OCI-M2 (cell line): Measurements from ENCODE around the gene SPATA3.
"Not testable (repeated sequence)": the region's sequence is repeated elsewhere in the genome, so short reads cannot be mapped to it uniquely, and the experiment has no call there.

Experiments used
- DNase-seq: peaks from one replicate; lab custom pipeline; 2025; ENCODE audit not compliant: unreplicated experiment; lab: John Stamatoyannopoulos, UW

The SPATA3 gene

GRCh38 chr2:231018184-231018583 lies 22.3 kb downstream of the SPATA3 start:
- no peak for DNase-seq

- DNase-seq = not testable (repeated sequence)
Observed at GRCh38 chr2:231025059-231025458, 29.1 kb downstream of the SPATA3 start.

GRCh38 chr2:231028889-231029288 lies 33.0 kb downstream of the SPATA3 start:
- no peak for DNase-seq

GRCh38 chr2:231029563-231029962 lies 33.6 kb downstream of the SPATA3 start:
- DNase-seq = no peak

- DNase-seq = no peak
Observed at GRCh38 chr2:231030725-231031124, 34.8 kb downstream of the SPATA3 start.

- DNase-seq = no peak
Observed at GRCh38 chr2:231032575-231033140, 36.7 kb downstream of the SPATA3 start.

GRCh38 chr2:231033147-231034132 lies 37.5 kb downstream of the SPATA3 start:
- no peak for DNase-seq

GRCh38 chr2:231034291-231034882 lies 38.5 kb downstream of the SPATA3 start:
- no peak for DNase-seq

- no peak for DNase-seq
Observed at GRCh38 chr2:231036131-231036530, 40.2 kb downstream of the SPATA3 start.

GRCh38 chr2:231036578-231037106 lies 40.7 kb downstream of the SPATA3 start:
- no peak for DNase-seq

- no peak for DNase-seq
Observed at GRCh38 chr2:231037202-231037730, 41.3 kb downstream of the SPATA3 start, which contains the start of gene C2orf72. TSS of gene C2orf72 (plus strand) at chr2:231037523. CDS start at chr2:231037566, 43 bp downstream.

GRCh38 chr2:231037731-231038482 lies 42.0 kb downstream of the SPATA3 start:
- no peak for DNase-seq

GRCh38 chr2:231038483-231039293 lies 42.8 kb downstream of the SPATA3 start:
- no peak for DNase-seq

GRCh38 chr2:231039294-231039664 lies 43.4 kb downstream of the SPATA3 start:
- DNase-seq = no peak

- no peak for DNase-seq
Observed at GRCh38 chr2:231039821-231040364, 44.0 kb downstream of the SPATA3 start.

GRCh38 chr2:231041061-231041689 lies 45.3 kb downstream of the SPATA3 start:
- DNase-seq = no peak

GRCh38 chr2:231043796-231044195 lies 47.9 kb downstream of the SPATA3 start:
- no peak for DNase-seq

- no peak for DNase-seq
Observed at GRCh38 chr2:231046916-231047273, 51.0 kb downstream of the SPATA3 start.

- DNase-seq = no peak
Observed at GRCh38 chr2:231047274-231047922, 51.5 kb downstream of the SPATA3 start.
